AG09309 (cell line): ENCODE measurements around the gene FAM114A2.

Source experiments
- DNase-seq: peaks from one replicate; pipeline ENCODE4 v3.0.0-alpha.2; 2010; ENCODE audit warnings: low read depth
- H3K4me3 ChIP-seq: 2 replicates; pipeline ENCODE4 v1.5.1; 2011; ENCODE audit warnings: mild to moderate bottlenecking, low read depth, low read length, moderate library complexity; ENCODE audit not compliant: control insufficient read depth
- CTCF ChIP-seq: IDR thresholded peaks from 2 replicates; pipeline ENCODE4 v1.5.1; 2011; ENCODE audit warnings: mild to moderate bottlenecking, low read depth, low read length, inconsistent platforms; ENCODE audit not compliant: insufficient read depth, control insufficient read depth; ENCODE audit errors: missing control alignments

The FAM114A2 gene

GRCh38 chr5:154047324-154047723, 8.6 kb upstream of the FAM114A2 start:
- no peak for DNase-seq
- no peak for TF ChIP-seq CTCF
- H3K4me3 ChIP-seq, result no peak overlapping the region

DNA sequence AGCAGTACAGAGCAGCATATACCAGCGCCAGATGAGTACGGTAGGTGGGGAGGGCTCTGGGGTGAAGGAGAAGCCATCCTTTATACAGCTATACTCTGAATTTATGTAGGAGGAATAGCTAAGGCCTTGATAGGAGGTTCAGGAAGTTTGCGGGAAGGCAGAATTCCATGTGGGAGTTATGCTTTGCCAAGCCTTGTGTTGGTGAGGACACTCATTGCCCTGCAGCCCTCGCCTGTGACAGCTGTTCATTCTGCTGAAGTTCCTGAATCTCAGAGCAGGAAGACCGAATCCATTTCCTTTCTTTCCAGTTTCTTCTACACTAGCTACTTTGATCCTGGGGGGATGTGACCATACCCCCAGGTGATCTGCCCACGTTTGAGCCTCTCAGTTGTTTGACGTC, 7.8 kb upstream of the FAM114A2 start:
- no peak overlapping the region for H3K4me3 ChIP-seq
- TF ChIP-seq CTCF, result no peak
- DNase-seq, result no peak

DNA sequence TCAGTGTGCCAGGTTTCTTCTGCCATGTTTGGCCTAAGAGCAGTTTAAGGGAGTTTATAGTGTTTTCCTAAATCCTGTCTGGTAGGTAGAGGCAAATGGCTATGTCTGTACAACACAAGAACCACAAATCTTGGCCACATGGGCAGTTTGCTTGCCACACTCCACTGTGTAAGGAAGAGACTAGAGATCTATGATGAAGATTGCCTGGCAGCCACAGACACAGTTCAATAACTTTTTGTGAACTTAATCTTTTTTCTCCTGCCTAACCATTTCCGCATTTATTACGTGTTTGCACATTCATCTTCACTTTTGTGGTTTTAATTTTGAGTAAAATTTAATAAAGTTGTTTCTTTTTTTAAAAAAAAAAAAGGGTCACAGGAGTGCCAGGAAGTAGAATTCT, 5.9 kb upstream of the FAM114A2 start:
- DNase-seq, result no peak
- TF ChIP-seq CTCF, result no peak
- no peak overlapping the region for H3K4me3 ChIP-seq

DNA sequence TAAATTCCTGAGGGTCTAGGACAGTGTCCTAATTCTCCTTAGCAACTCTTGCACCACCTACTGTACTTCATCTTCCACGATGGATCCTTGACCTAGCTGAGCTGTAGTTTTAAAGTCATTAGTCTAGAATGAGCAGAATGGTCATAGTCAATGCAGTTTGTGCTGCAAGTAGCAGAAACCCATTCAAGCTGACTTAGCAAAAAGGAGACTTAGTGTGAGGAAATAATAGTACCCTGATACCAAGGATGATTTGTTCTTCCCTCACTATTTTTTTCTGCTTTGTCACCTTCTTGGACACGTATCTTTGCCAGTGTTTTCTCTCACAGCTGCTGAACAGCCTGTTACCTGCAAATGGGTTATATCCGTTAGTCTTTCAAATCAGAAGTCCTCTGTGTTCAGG, 5.4 kb upstream of the FAM114A2 start:
- no peak for TF ChIP-seq CTCF
- no peak overlapping the region for H3K4me3 ChIP-seq
- no peak for DNase-seq

DNA sequence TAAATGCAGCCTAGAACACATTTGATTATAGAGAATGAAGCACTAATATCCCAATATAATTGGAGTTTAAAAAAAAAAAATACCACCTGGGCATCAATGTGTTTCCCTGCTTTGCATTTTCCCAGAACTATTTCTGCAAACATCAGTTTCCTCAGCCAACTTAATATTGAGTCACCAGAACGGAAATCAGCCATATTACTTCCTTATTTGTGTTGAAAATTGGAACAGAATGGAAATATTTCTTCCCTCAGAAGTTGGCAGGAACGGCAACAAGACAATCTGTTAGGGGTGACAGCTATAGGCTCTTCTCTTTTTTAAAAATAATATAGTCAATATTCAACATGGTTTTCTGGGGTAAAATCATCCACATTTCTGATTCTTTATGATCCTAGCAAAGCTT, 4.1 kb upstream of the FAM114A2 start:
- H3K4me3 ChIP-seq, result no peak overlapping the region
- no peak for TF ChIP-seq CTCF
- no peak for DNase-seq

GRCh38 chr5:154039458-154039829, 734 bp upstream of the FAM114A2 start:
- peak overlapping the region; percentile 86 for H3K4me3 ChIP-seq
- DNase-seq, result no peak
- TF ChIP-seq CTCF, result no peak

DNA sequence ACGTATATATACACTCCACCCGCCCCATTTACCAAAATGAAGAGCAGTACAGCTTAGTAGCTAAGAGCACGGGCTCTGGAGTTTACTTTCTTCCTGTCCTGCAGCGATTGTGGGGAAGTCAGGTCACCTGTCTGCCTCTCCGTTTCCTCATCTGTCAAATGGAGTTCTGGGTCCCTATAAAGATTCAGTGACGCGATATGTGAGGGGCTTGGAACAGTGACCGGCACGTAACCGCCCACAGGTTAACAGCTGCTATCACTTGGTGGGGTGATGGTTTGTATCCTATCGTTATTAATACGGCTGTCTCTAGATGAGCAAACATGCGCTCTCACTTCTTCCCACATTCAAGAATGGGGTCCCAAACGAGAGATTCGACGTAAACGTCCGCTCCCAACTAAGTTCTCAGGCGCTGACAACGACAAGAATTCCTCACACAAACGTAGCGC, 426 bp downstream of the FAM114A2 start:
- H3K4me3 ChIP-seq, result peak overlapping the region; percentile 86
- no peak for TF ChIP-seq CTCF
- no peak for DNase-seq
